ENCODE results near the gene SERBP1. TPM values are rescaled to one million over a fixed set of nuclear protein-coding genes. Genes with fewer than 3 reads are reported as not detected.

SERBP1 gene
- total and polyA plus RNA-seq, 2 of the 8 experiments (the other 6 are each of a cell fraction or from before 2014, with no cell fraction given): 229 to 536 TPM

GRCh38 chr1:67361641-67362040, 68.6 kb downstream of the SERBP1 start:
- no peak overlapping the region for H2BK20ac ChIP-seq (ENCODE audit: low read length)
- no peaks in the 10 kb centered on the region for H4K20me1 ChIP-seq (replicated peaks in 1 of 2; ENCODE audit: control insufficient read depth in 1 of 2, insufficient read depth in 2 of 2, low read length in 2 of 2)
- H4K5ac ChIP-seq (ENCODE audit: insufficient read length, low read depth, low read length): no peak overlapping the region
- no peak overlapping the region for H3K4me2 ChIP-seq (ENCODE audit: insufficient read depth in 1 of 2, low read depth in 2 of 2, low read length in 2 of 2)
- H2BK120ac ChIP-seq (replicated peaks; ENCODE audit: low read depth, low read length): no peak overlapping the region
- no peak overlapping the region for H3K9ac ChIP-seq (replicated peaks in 1 of 4; ENCODE audit: extremely low read depth in 1 of 4, low read depth in 3 of 4, low read length in 3 of 4)
- H4K91ac ChIP-seq (replicated peaks; ENCODE audit: insufficient read length, low read length): no peak overlapping the region
- no peak overlapping the region for H2AK5ac ChIP-seq (ENCODE audit: low read depth, low read length)
- no peak overlapping the region for H3K56ac ChIP-seq (replicated peaks; ENCODE audit: insufficient read length, low read depth, low read length)
- H3K79me1 ChIP-seq (ENCODE audit: low read depth, low read length): no peaks in the 10 kb centered on the region
- no peak overlapping the region for H2BK5ac ChIP-seq (ENCODE audit: low read depth, low read length)
- H3K9me3 ChIP-seq (ENCODE audit: insufficient read depth in 2 of 2, low read depth in 1 of 2, low read length in 1 of 2): no peaks in the 10 kb centered on the region
- no peaks in the 10 kb centered on the region for H3K79me2 ChIP-seq (ENCODE audit: control insufficient read depth in 1 of 2, insufficient read depth in 2 of 2, low read length in 2 of 2)
- H3K27me3 ChIP-seq (replicated peaks in 1 of 4; ENCODE audit: control insufficient read depth in 3 of 4, extremely low read depth in 1 of 4, insufficient read depth in 3 of 4, low read length in 3 of 4): no peaks in the 10 kb centered on the region
- no peak overlapping the region for H2AFZ ChIP-seq (ENCODE audit: low read length)
- no peak for TF ChIP-seq CHD1 (IDR thresholded peaks at IDR 0.05; ENCODE audit: low read depth, low read length)
- no peak overlapping the region for H3K4me3 ChIP-seq (ENCODE audit: extremely low read depth in 1 of 4, insufficient read depth in 2 of 4, low read depth in 3 of 4, low read length in 4 of 4)
- ChIA-PET POLR2A (ENCODE audit: partially characterized antibody) (no interaction called here), CTCF (ENCODE audit: partially characterized antibody) (no interaction called here)
- no peak overlapping the region for H4K8ac ChIP-seq (ENCODE audit: extremely low read depth, insufficient read depth, low read length)
- no peaks in the 10 kb centered on the region for H3K4me1 ChIP-seq (replicated peaks in 1 of 4; ENCODE audit: control insufficient read depth in 3 of 4, insufficient read depth in 4 of 4, low read length in 3 of 4)
- DNase-seq (ENCODE audit: low read depth in 1 of 2, low spot score in 2 of 2) (no peak), FAIRE-seq (no peak)
- H3K36me3 ChIP-seq (ENCODE audit: control insufficient read depth in 2 of 4, insufficient read depth in 4 of 4, low read length in 3 of 4): no peaks in the 10 kb centered on the region
- H3K23me2 ChIP-seq (ENCODE audit: low read depth, low read length): no peaks in the 10 kb centered on the region
- 89% methylated on average over 5 of the region's 5 CpGs; no CpG with 5 or more reads in 1 of the 2 experiments for WGBS, 2 experiments (ENCODE audit: extremely low coverage in 1 of 2, insufficient coverage in 1 of 2, insufficient read length in 1 of 2, insufficient replicate concordance in 2 of 2, low coverage in 1 of 2, low lambda C conversion rate in 2 of 2, missing lambda C conversion rate in 1 of 2)
- no peak overlapping the region for H3K27ac ChIP-seq (ENCODE audit: low read depth, low read length)
- H2BK15ac ChIP-seq (ENCODE audit: low read length): no peak overlapping the region
- no peak overlapping the region for H2BK12ac ChIP-seq (ENCODE audit: low read depth, low read length)
- H3K14ac ChIP-seq (ENCODE audit: insufficient read length): no peak overlapping the region
- H3K18ac ChIP-seq (ENCODE audit: extremely low read depth, low read length): no peak overlapping the region
- H3K4ac ChIP-seq (replicated peaks; ENCODE audit: insufficient read length, low read depth, low read length): no peak overlapping the region
- no peak overlapping the region for H3K23ac ChIP-seq (ENCODE audit: insufficient read length)
